H9 (cell line): ENCODE data around the gene ASXL1. TPM values are rescaled to one million over a fixed set of nuclear protein-coding genes. Genes with fewer than 3 reads are reported as not detected.

Experiments
- DNase-seq: peaks from one replicate; pipeline ENCODE4 v3.0.0-alpha.2; 2017
- H2AFZ ChIP-seq: one replicate; pipeline ENCODE4 v1.6.1; 2013; ENCODE audit warnings: mild to moderate bottlenecking, low read length, control low read depth, moderate library complexity
- H2AK5ac ChIP-seq: 2 replicates; pipeline ENCODE4 v1.6.1; 2013; ENCODE audit warnings: low read length, control low read depth, mixed read lengths; ENCODE audit not compliant: insufficient read length
- H2BK120ac ChIP-seq: one replicate; pipeline ENCODE4 v1.6.1; 2013; ENCODE audit warnings: low read depth, mild to moderate bottlenecking, low read length, control low read depth, inconsistent platforms; ENCODE audit not compliant: poor library complexity, severe bottlenecking
- H2BK12ac ChIP-seq: 2 replicates; pipeline ENCODE4 v1.6.1; 2013; ENCODE audit warnings: low read length, control low read depth, mixed read lengths, low read depth; ENCODE audit not compliant: insufficient read length
- H2BK15ac ChIP-seq: 2 replicates; pipeline ENCODE4 v1.6.1; 2013; ENCODE audit warnings: low read depth, low read length, control low read depth
- H2BK20ac ChIP-seq: one replicate; pipeline ENCODE4 v1.6.1; 2013; ENCODE audit warnings: low read depth, mild to moderate bottlenecking, low read length, control low read depth, inconsistent platforms; ENCODE audit not compliant: poor library complexity, severe bottlenecking
- H2BK5ac ChIP-seq: 2 replicates; pipeline ENCODE4 v1.6.1; 2013; ENCODE audit warnings: low read length, control low read depth, mixed read lengths; ENCODE audit not compliant: insufficient read length
- H3K14ac ChIP-seq: 2 replicates; pipeline ENCODE4 v1.6.1; 2013; ENCODE audit warnings: low read length, control low read depth; ENCODE audit not compliant: insufficient read depth
- H3K18ac ChIP-seq: 2 replicates; pipeline ENCODE4 v1.6.1; 2013; ENCODE audit warnings: low read depth, mild to moderate bottlenecking, mixed read lengths, low read length, control low read depth; ENCODE audit not compliant: insufficient read length
- H3K23ac ChIP-seq: 2 replicates; pipeline ENCODE4 v1.6.1; 2013; ENCODE audit warnings: low read length, control low read depth, mixed read lengths, low read depth; ENCODE audit not compliant: insufficient read length
- H3K23me2 ChIP-seq: 2 replicates; pipeline ENCODE4 v1.6.1; 2013; ENCODE audit warnings: low read depth, mild to moderate bottlenecking, mixed read lengths, low read length, control low read depth; ENCODE audit not compliant: insufficient read length, poor library complexity, severe bottlenecking
- H3K27ac ChIP-seq: 2 replicates; pipeline ENCODE4 v1.5.1; 2013; ENCODE audit warnings: low read length, control low read depth, mixed read lengths, low read depth; ENCODE audit not compliant: insufficient read length
- H3K27me3 ChIP-seq: 2 replicates; pipeline ENCODE4 v1.6.1; 2013; ENCODE audit warnings: low read length, control low read depth, inconsistent platforms; ENCODE audit not compliant: insufficient read depth
- H3K4ac ChIP-seq: 2 replicates; pipeline ENCODE4 v1.6.1; 2013; ENCODE audit warnings: low read depth, mild to moderate bottlenecking, control low read depth, inconsistent platforms, low read length, moderate library complexity
- H3K4me1 ChIP-seq: 2 replicates; pipeline ENCODE4 v1.6.1; 2013; ENCODE audit warnings: low read length, control low read depth, inconsistent platforms; ENCODE audit not compliant: insufficient read depth
- H3K4me2 ChIP-seq: 2 replicates; pipeline ENCODE4 v1.6.1; 2013; ENCODE audit warnings: low read length, control low read depth, mixed read lengths; ENCODE audit not compliant: insufficient read length, insufficient read depth
- H3K56ac ChIP-seq: 2 replicates; pipeline ENCODE4 v1.6.1; 2013; ENCODE audit warnings: low read depth, mild to moderate bottlenecking, mixed read lengths, low read length, control low read depth; ENCODE audit not compliant: insufficient read length
- H3K79me1 ChIP-seq: 2 replicates; pipeline ENCODE4 v1.6.1; 2013; ENCODE audit warnings: low read depth, mild to moderate bottlenecking, moderate library complexity, low read length, control low read depth, inconsistent platforms; ENCODE audit not compliant: insufficient read depth, poor library complexity, severe bottlenecking
- H3K79me2 ChIP-seq: 2 replicates; pipeline ENCODE4 v1.6.1; 2013; ENCODE audit warnings: low read length, control low read depth, inconsistent platforms; ENCODE audit not compliant: insufficient read depth
- H3K9ac ChIP-seq: 2 replicates; pipeline ENCODE4 v1.6.1; 2013; ENCODE audit warnings: low read length, control low read depth, mixed read lengths; ENCODE audit not compliant: insufficient read length; ENCODE audit errors: extremely low read depth
- H3K9me3 ChIP-seq: one replicate; pipeline ENCODE4 v1.6.1; 2013; ENCODE audit warnings: low read depth, low read length, inconsistent platforms; ENCODE audit not compliant: control insufficient read depth
- H3T11ph ChIP-seq: one replicate; pipeline ENCODE4 v1.6.1; 2013; ENCODE audit warnings: mild to moderate bottlenecking, low read length, control low read depth, inconsistent platforms
- H4K20me1 ChIP-seq: one replicate; pipeline ENCODE4 v1.6.1; 2013; ENCODE audit not compliant: control insufficient read depth, insufficient read length, insufficient read depth
- H4K5ac ChIP-seq: 2 replicates; pipeline ENCODE4 v1.6.1; 2013; ENCODE audit warnings: low read depth, mild to moderate bottlenecking, mixed read lengths, low read length, control low read depth; ENCODE audit not compliant: insufficient read length
- H4K8ac ChIP-seq: replicated peaks from 2 replicates; pipeline ENCODE4 v1.6.1; 2013; ENCODE audit warnings: low read length, control low read depth, mixed read lengths, low read depth; ENCODE audit not compliant: insufficient read length
- H4K91ac ChIP-seq: 2 replicates; pipeline ENCODE4 v1.6.1; 2013; ENCODE audit warnings: low read depth, mild to moderate bottlenecking, moderate library complexity, mixed read lengths, low read length, control low read depth; ENCODE audit not compliant: insufficient read length
- H3K27ac Mint-ChIP-seq, 3 experiments: 2 replicates in 2 of 3; 3 replicates in 1 of 3; pipeline ENCODE4 v1.8.0; 2020 to 2021; ENCODE audit warnings: mixed read lengths in 3 of 3, mild to moderate bottlenecking in 1 of 3, moderate library complexity in 1 of 3
- H3K27me3 Mint-ChIP-seq: 2 replicates; pipeline ENCODE4 v1.8.0; 2021; ENCODE audit warnings: low read depth, mild to moderate bottlenecking, moderate library complexity, mixed read lengths
- H3K36me3 Mint-ChIP-seq, 3 experiments: 2 replicates in 2 of 3; 3 replicates in 1 of 3; pipeline ENCODE4 v1.8.0; 2020 to 2021; ENCODE audit warnings: low read depth in 3 of 3, mixed read lengths in 3 of 3; ENCODE audit not compliant: insufficient read depth in 1 of 3
- H3K4me1 Mint-ChIP-seq, 2 experiments: 2 replicates each; pipeline ENCODE4 v1.8.0; 2020; ENCODE audit warnings: mixed read lengths in 2 of 2
- H3K4me3 Mint-ChIP-seq, 2 experiments: 2 replicates in 1 of 2; 3 replicates in 1 of 2; pipeline ENCODE4 v1.8.0; 2020 to 2021; ENCODE audit warnings: mild to moderate bottlenecking in 2 of 2, mixed read lengths in 2 of 2, moderate library complexity in 1 of 2
- H3K9me3 Mint-ChIP-seq, 2 experiments: 2 replicates in 1 of 2; 3 replicates in 1 of 2; pipeline ENCODE4 v1.8.0; 2020; ENCODE audit warnings: mild to moderate bottlenecking in 2 of 2, mixed read lengths in 2 of 2, moderate library complexity in 1 of 2
- CTCF ChIP-seq: fragments of 200-600 bp; sonication (generic); conservative IDR thresholded peaks from 3 replicates; pipeline ENCODE4 v1.8.0; 2021; ENCODE audit warnings: antibody characterized with exemption, mild to moderate bottlenecking
- WGBS: extraction: QIAGEN DNeasy Blood & Tissue Kit; methylation state at CpG from one replicate; pipeline ENCODE4 v1.1.7; 2013; ENCODE audit warnings: missing lambda C conversion rate, low lambda C conversion rate, mixed read lengths; ENCODE audit not compliant: insufficient read length; ENCODE audit errors: extremely low coverage; 5-methylcytosine and 5-hydroxymethylcytosine counted together
- total RNA-seq: library from RNA; stranded (reverse); gene quantifications from 2 replicates; pipeline ENCODE4 v1.2.1, GENCODE V29; 2021

The ASXL1 gene
- total RNA-seq, 1 experiment from 2014 or later = 39.5 TPM

GRCh38 chr20:32343439-32343838 is 14.7 kb upstream of the ASXL1 start:
- Histone ChIP-seq H3K4ac (no peak overlapping the region), H3K79me2 (no peaks in the 10 kb centered on the region), H3T11ph (no peak overlapping the region), H3K27me3 (no peaks in the 10 kb centered on the region), H3K9me3 (no peaks in the 10 kb centered on the region), H4K8ac (no peak overlapping the region), H4K91ac (no peak overlapping the region), H2AFZ (no peak overlapping the region), H2BK5ac (no peak overlapping the region), H4K5ac (no peak overlapping the region), H4K20me1 (no peaks in the 10 kb centered on the region), H3K23ac (no peak overlapping the region), H2AK5ac (no peak overlapping the region), H2BK12ac (no peak overlapping the region), H3K14ac (no peak overlapping the region), H3K4me2 (no peak overlapping the region), H3K18ac (no peak overlapping the region), H3K4me1 (peaks cover 3% of the 10 kb centered on the region), H3K23me2 (no peaks in the 10 kb centered on the region), H3K9ac (no peak overlapping the region), H3K79me1 (no peaks in the 10 kb centered on the region), H2BK15ac (no peak overlapping the region), H3K27ac (no peak overlapping the region), H2BK20ac (no peak overlapping the region), H3K56ac (no peak overlapping the region), H2BK120ac (no peak overlapping the region)
- H3K27ac Mint-ChIP-seq = no peak overlapping the region
- H3K27me3 Mint-ChIP-seq = peaks cover 14% of the 10 kb centered on the region
- H3K4me1 Mint-ChIP-seq = peaks cover 15% of the 10 kb centered on the region in 2 experiments
- no CpG with 5 or more reads among the region's 3 CpGs for WGBS
- H3K4me3 Mint-ChIP-seq = no peak overlapping the region
- H3K9me3 Mint-ChIP-seq = no peaks in the 10 kb centered on the region
- TF ChIP-seq CTCF = no peak
- no peaks in the 10 kb centered on the region for H3K36me3 Mint-ChIP-seq
- no peak for DNase-seq
